NCI-H748 treated with DMSO at 0.1 percent for 48 hours (cell line): ENCODE measurements around the gene TMEM176A.
A peak's percentile ranks its signal among the peaks of the same experiment; 100 is the strongest.

Experiments
- DNase-seq: peaks from one replicate; lab custom pipeline; 2025; lab: John Stamatoyannopoulos, UW

Gene TMEM176A

DNA sequence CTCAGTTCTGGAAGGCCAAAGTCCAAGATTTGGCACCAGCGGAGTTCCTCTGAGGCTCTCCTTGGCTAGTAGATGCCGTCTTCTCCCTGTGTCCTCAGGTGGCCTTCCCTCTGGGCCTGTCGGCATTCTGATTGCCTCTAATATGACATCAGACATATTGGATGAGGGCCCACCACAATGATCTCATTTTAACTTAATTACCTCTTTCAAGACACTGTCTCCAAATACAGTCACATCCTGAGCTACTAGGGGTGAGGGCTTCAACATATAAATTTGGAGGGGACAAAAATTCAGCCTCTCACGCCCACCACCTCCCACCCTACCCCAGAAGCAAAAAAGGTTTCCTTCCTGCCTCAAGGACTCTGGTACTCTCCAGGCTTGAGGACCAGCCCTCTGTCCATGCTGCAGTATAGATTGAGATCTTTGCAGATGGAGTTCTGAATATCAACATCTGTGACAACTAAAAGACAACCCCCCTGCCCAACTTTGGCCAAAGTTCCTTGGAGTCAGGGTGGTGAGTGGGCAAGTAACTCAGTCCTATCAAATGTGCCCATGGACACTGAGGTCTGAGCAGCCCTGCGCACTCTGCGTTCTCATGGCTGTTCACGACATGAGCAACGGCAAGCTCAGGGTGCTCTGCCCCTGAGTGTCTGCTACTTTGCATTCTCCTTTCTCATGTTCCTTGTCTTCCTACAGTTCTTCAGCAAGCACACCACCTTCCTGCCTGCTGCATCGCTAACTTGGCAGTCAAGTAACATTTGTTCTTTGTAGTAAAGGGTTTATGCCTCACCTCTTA lies 11.9 kb upstream of the TMEM176A start:
- DNase-seq: no peak

DNA sequence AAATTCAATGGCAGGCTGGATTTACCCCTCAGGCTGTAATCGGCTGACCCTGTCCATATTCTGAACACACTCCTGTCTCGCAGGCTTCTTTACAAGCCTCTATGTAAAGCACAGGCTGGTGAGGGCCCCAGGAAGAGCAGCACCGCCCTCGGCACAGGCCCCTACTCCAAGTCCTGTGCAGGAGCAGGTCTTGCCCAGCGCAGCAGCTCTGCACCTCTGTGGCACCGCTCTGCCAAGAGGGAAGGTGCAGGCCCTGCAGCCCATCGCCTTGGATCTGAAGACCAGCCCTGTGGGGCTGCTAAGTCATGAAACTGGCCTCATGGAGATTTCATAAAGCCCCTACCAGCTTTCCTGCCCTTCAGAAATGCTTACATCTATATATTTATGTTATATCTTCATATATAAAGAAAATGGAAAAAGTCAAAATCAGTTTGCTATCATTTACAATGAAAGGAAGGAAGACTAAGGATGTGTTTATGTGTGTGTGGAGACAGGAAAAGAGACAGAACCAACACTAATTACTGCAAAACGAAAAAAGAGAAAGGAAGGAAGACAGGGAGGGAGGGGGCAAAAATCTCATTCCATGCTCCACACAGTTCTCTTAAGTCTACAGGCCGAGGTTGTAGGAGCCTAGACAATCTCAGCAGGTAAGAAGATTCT lies 10.0 kb upstream of the TMEM176A start:
- no peak for DNase-seq

DNA sequence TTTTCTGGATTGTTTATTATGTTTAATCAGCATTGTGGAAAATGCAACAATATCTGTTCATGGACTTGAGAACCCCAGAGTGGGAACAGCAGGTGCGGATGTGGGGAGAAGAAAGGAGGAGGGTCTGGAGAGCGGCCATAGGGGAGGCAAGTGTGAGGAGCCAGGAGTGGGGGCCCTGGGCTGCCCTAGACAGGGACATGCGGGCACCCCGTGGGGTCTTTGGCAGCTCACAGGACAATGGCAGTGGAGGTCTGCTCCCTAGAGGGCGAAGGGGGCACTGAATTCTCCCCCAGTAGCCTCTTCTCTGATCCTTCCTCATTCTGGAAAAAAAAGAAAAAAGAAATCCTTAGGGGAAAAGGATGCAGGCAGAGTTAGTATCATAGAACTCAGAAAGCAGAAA lies 9.3 kb upstream of the TMEM176A start:
- DNase-seq: no peak

DNA sequence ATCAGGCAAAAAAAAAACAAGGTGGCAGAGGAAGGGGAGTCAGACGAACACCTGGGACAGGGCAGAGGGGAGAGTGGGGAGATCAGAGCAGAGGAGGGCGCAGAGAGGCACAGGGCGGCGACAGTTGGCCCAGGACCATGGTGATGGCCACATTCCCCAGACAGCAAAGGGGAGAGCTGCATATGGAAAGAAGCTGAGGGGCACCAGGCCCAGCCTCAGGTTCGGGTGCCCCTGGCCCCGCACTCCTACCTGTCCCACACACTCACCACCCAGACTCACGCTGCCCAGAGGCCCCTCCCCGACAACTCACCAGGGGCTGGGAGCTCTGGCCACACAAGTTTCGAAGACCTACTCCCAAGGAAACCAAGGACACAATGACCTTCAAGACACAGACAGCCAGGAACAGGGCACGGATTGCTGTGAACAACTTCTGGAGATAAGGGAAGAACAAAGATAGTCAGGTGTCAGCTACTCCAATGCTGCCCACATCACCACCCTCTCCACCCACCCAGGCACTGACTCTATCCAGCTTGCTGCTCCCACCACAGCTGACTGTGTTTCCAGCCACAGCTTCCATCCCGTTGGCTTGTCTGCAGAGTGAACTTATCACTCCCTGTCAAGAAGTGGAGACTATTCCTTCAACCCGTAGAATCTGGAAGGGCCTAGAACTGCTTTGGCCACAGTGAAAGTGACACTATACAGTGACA lies 8.7 kb upstream of the TMEM176A start:
- no peak for DNase-seq

DNA sequence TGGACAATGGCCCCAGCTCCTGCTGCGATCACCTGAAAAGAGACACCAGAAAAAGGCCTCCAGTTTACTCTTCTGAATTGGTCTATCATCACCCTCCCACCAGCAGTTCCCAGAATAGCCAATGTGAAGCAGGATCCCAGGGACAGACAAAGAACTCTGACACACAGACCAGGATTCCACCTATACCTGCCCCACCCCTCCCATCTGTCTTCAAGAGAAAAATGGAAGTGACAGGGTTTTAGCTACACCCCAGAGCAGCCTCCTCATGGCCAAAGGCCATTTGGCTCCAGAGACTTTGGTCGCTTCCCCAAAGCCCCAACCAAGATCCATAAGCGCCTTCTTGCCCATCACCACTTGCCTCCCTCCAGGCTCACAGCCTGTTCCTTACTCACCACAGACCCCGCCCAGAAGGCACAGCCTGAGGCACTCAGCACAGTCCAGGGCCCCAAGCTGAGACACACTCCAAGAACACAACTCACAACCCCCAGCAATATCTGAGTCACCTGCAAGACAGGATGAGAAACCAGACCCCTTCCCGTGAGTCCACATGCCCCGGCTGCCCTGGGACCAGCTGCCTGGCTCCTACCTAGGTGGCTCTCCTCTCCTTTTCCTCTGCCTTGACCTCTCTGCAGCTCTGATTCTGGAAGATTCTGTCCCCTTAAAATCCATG lies 6.9 kb upstream of the TMEM176A start:
- no peak for DNase-seq

DNA sequence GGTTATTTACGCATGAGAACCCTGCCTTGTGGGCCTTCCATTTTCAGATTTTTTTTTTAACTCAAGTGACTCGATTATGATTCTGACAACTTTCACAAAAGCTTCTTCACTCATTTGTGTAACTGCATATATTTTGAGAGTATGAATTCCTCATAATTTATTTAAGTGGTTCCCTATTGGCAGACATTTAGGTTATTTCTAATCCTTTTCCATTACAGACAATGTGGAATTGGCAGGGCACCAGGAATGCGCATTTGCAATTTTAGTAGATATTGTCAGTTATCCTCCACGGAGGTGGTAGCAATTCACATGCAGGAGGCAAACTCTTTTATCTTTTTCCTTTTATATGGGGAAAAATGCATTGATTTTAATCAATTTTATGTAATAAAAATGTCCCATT lies 2.9 kb upstream of the TMEM176A start:
- DNase-seq: no peak

DNA sequence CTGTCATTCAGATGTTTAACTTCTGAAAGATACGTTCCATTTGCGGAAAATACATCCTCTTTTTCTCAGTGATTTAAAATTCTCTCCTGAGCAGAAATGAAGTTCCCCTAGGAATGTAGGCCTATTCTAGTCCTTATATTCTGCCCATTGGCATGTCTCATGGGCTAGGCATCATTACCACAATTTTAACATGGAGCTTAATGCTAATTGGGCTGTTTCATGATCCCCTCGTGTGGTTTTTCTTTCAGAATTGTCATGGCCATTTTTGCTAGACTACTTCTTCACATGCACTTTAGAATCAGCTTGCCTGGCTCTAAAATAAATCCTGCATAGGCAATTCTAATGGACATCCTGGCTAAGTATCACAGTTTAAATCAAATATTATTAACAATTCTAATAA lies 1.4 kb upstream of the TMEM176A start:
- DNase-seq: no peak

DNA sequence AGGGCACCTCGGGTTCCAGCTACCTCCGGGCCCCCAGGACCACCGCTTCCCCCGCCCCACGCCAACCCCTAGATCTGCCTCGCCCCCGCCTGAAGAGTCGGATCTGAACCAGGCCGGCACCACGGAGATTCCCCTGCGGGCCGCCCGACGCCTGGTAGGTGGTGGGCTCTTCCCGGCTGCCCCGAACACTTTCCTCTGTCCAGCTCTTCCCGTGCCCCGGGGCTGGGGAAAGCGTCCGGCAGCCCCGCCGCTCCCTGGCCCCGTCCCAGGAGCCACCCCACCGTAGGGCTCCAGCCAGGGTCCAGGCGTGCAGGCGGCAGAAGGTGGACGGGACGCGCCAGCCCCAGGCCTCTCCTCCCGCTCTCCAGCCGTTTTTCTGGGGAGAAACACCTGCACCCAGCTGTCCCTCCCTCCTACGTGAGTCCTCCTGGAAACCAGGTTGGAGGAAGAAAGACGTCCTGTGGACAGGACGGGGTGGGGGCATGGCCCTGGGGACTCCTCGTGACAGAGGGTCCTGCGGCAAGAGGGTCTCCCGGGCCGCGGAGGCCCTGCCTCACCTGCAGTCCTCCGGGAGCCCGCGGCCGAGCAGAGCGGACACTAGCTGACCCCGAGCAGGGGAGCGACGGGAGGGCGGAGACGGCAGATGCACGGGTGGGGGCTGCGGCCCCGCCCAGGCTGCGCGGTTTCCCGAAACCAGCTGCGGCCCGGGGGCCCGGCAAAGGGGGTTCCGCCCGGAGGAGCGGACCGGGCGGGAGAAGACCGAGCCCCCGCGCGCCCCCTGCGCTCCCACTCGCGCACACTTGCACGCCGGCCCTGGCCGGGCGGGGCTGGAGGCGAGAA lies 608 bp upstream of the TMEM176A start, which contains the start of gene TMEM176B:
Gene TMEM176B (minus strand): TSS at position 624 of the 840 bp plus-strand sequence. CDS start 3,795 bp downstream, outside the sequence.
- peak; percentile 38 for DNase-seq

DNA sequence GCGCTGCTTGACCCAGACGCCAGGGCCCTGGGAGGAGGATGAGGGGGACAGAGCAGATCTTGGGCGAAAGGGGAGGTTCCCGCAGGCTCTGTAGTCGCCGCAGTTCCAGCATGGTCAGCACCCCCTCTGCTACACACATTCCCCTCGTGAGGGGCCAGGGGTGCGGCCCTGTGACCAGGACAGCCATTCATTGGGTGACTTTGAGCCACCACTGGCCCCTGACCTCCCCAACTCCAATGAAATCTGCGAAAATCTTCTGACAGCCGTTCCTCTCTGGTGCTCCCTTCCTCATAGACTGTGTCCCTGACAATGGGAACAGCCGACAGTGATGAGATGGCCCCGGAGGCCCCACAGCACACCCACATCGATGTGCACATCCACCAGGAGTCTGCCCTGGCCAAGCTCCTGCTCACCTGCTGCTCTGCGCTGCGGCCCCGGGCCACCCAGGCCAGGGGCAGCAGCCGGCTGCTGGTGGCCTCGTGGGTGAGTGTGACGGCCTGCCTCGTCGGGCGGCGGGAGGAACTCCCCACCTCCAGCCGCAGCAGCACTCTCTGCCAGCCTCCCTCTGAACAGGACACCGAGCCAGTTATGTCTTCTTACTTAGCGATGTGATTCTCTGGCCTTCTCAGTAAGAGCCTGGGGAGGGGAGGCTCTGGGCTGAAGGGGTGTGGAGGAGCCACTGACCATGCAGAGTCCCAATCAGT lies 825 bp downstream of the TMEM176A start:
- DNase-seq: no peak

DNA sequence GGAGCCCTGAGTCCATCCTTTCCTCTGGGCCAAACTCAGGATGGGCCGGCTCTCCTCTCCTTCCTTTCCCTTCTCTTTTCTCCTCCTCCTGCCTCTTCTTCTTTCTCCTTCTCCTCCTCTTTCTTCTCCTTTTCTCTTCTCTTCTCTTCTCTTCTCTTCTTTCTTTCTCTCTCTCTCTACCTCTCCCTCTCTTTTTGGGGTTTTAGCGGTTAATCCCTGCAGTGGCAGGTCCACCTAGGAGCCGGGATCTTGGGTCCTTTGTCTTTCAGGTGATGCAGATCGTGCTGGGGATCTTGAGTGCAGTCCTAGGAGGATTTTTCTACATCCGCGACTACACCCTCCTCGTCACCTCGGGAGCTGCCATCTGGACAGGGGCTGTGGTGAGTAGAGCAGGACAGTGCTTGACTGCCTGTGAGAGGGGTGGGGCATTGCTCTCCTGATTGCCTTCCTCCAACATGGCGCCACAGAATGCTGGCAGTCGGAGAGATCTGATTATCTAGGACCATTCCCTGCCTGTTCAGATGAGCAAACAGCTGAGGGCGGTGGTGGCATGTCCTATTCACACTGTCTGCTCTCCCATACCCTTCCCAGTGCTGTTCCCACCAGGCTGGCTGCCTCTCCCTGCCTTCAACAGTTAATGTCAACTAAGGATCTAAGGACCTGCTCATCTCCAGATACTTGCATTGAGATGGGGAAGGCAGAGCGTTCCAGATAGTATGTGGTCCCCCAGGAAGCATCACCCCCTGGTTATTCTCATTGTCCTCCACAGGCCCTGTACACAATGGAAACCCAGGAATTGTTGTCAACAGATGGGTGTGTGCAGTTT lies 1.6 kb downstream of the TMEM176A start:
- peak; percentile 93 for DNase-seq

DNA sequence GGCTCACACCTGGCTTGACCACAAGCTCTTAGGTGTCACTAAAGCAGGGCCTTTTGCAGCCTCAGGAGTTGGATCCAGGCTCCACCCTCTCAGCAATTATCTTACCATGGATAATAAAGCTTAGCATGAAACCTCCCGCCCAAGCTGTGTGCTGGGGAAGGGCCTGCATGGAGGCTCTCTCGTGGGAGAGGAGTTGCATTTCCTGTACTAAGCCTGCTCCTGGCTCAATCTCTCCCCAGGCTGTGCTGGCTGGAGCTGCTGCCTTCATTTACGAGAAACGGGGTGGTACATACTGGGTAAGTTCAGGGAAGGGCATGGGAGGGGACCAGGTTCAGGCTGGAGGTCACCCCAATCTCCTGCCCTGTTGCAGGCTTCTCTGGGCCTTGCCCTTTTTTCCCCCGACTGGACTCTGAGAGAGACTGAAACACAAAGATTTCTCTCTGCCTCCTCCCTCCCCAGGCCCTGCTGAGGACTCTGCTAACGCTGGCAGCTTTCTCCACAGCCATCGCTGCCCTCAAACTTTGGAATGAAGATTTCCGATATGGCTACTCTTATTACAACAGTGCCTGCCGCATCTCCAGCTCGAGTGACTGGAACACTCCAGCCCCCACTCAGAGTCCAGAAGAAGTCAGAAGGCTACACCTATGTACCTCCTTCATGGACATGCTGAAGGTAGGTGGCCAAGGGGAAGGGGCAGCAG lies 2.7 kb downstream of the TMEM176A start:
- DNase-seq: peak; percentile 82

DNA sequence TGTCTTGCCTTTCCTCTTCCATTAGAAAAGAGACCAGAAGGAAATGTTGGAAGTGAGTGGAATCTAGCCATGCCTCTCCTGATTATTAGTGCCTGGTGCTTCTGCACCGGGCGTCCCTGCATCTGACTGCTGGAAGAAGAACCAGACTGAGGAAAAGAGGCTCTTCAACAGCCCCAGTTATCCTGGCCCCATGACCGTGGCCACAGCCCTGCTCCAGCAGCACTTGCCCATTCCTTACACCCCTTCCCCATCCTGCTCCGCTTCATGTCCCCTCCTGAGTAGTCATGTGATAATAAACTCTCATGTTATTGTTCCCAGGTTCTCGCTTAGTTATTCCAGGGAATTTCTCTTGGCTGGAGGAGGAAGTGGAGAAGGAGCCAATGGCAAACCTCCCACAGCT lies 4.2 kb downstream of the TMEM176A start:
- no peak for DNase-seq

DNA sequence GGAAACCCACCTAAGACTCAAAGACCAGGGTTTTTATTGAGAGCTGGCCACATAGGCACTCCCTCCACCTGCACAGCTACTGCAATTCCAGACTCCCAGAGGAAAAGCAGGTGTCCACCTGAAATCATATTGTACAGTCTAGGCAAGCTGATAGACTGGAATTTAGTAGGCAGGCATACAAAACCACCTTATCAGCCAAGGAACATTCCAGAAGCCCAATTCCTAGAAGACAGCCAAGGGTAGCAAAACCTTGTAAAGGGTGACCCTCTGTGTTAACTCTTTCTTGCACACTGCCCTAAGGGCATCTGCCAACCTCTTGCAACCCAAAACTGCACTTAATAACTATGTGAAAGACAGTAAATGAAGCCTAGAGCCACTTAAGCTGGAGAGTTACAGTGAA lies 5.3 kb downstream of the TMEM176A start:
- no peak for DNase-seq

DNA sequence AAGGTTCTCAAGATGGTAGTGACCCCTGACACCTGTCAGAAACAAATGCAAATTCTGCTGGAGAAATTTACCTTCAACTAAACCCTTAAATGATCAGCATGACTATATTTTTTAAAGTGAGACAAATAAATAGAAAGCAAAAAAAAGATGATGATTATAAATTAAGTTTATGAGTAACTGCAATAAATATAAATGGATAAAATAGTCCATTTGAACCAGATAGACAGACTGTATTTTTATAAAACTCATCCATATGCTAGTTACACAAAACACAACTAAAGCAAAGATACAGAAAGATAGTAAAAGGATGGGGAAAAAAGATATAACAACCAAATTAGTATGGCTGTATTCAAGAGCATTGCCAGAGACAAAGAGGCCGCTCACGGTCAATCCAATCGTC lies 5.9 kb downstream of the TMEM176A start:
- DNase-seq: no peak

DNA sequence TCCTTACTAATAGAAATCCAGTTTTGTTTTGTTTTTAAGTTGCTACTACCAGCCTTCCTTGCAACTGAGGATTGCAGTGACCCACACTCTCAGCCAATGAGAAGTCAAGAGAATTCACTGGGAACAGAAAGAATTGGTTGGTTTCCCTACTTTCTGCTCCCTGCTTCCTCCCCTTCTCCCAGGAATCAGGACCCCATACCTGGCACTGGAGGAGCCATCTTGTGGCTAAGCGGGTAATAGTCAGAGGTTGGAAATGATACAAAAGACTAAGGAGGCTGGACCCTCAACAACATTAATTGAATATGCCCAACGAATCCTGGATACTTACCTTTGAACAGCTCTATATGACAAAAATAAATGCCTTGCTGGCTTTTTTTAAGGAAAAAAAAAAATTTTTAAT lies 6.3 kb downstream of the TMEM176A start:
- no peak for DNase-seq

DNA sequence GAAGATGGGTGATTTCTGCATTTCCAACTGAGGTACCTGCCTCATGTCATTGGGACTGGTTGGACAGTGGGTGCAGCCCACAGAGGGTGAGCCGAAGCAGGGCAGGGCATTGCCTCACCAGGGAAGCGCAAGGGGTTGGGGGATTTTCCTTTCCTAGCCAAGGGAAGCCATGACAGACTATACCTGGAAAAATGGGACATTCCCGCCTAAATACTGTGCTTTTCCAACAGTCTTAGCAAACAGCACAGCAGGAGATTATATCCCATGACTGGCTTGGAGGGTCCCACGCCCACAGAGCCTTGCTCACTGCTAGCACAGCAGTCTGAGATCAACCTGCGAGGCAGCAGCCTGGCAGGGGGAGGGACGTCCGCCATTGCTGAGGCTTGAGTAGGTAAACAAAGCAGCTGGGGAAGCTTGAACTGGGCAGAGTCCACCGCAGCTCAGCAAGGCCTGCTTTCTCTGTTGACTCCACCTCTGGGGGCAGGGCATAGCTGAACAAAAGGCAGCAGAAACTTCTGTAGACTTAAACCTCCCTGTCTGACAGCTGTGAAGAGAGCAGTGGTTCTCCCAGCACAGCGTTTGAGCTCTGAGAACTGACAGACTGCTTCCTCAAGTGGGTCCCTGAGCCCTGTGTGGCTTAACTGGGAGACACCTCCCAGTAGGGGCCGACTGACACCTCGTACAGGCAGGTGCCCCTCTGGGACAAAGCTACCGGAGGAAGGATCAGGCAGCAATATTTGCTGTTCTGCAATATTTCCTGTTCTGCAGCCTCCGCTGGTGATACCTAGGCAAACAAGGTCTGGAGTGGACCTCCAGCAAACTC lies 7.3 kb downstream of the TMEM176A start:
- DNase-seq: peak; percentile 17

DNA sequence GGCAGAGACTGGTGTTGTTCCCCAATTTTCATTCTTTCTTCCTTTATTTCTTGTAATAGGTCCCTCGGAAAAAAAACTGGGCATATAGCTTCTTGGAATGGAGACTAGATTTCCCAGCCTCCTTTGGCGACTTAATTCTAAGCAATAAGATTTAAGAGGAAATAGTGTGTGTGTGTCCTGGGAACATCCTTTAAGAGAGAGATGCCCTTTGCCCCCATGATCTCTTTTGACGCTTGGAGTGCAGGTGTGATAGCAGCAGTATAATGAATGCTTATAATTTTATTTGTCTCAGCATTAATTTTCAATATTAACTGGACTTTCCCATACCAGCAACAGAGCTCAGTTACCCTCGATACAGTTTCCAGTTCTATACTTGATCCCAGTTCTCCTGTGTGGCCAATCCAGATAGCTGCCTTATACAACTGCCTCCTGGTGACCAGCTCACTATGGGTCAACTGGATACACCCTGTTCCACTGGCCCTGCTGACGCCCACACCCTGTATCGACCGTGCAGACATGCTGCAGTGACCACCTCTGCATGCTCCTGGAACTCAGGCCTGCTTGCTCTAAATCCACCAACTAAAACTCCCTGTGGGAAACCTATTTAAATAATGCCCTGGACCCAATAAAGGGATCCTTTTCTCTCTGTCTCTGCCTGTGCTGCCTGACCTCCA lies 13.9 kb downstream of the TMEM176A start:
- DNase-seq: no peak

DNA sequence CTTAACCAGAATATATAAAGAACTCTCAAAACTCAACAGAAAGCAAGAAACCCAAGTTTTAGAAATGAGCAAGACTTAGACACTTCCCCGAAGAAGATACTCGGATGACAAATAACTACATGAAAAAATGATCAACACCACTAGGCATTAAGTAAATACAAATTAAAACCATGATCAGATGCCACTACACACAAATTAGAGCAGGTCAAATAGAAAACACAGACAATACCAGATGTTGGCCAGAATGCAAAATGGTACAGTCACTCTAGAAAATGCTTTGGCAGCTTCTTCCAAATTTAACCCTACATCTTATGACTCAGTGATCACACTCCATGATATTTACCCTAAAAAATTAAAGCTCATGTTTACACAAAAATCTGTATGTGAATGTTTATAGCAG lies 18.4 kb downstream of the TMEM176A start:
- DNase-seq: no peak
